ENCODE results near the gene PCDHGA1. TPM values are rescaled to one million over a fixed set of nuclear protein-coding genes. Genes with fewer than 3 reads are reported as not detected.
"Not testable (repeated sequence)": the region's sequence is repeated elsewhere in the genome, so short reads cannot be mapped to it uniquely, and the experiment has no call there.

The PCDHGA1 gene
- total and polyA plus RNA-seq, 4 donors = 0.05 to 0.08 (median 0.05) TPM; not detected in 1

DNA sequence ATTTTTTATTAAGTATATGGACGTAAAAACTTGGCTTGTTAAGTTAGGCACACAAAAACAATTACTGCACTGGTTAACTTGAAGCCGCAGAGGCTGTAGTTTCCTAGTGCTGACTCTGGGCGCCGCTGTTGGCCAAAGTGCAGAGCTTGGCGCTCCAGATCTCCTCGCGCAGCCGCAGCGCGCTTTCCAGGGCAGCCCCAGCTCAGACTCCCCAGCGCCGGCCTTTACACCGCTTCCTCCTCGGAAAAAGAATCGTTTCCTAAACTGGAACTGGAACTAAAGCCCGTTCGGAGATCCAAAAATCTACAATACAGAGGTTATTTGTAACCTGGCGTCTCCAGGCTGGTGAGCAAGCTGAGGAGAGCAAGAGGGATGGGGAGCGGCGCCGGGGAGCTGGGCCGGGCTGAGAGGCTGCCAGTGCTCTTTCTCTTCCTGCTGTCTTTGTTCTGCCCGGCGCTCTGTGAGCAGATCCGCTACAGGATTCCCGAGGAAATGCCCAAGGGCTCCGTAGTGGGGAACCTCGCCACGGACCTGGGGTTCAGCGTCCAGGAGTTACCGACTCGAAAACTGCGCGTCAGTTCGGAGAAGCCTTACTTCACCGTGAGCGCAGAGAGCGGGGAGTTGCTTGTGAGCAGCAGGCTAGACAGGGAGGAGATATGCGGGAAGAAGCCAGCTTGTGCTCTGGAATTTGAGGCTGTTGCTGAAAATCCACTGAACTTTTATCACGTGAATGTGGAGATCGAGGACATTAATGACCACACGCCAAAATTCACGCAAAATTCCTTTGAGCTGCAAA, 67.6 kb downstream of the PCDHGA1 start, which contains the start of gene PCDHGB5:
Gene PCDHGB5 (plus strand): TSS at position 192 of the 796 bp plus-strand sequence. CDS start 181 bp downstream, at position 373.
- not testable (repeated sequence) for H3K36me3 ChIP-seq (ENCODE audit: control insufficient read depth in 4 of 4, insufficient read depth in 3 of 4, low read depth in 1 of 4, low read length in 3 of 4); DNase-seq (ENCODE audit: low spot score); H3K4me1 ChIP-seq (ENCODE audit: control insufficient read depth in 4 of 4, insufficient read depth in 4 of 4, low read length in 3 of 4); H3K27ac ChIP-seq (ENCODE audit: low read depth in 1 of 2, low read length in 2 of 2); H3K27me3 ChIP-seq (ENCODE audit: control insufficient read depth in 4 of 4, insufficient read depth in 4 of 4, low read length in 3 of 4); H3K9ac ChIP-seq (ENCODE audit: low read depth in 1 of 2, low read length in 2 of 2)
- 7% methylated on average over 24 of the region's 43 CpGs for WGBS
- Histone ChIP-seq H3K4me3 (ENCODE audit: low read depth in 1 of 3, low read length in 3 of 3) (peak within 1 kb of the TSS; percentile 41 to 54 (median 45)), H3K9me3 (ENCODE audit: control insufficient read depth in 4 of 4, low read length in 3 of 4) (peaks cover 20 to 67% (median 36%) of the 10 kb centered on the region in 4 donors)
- TF ChIP-seq, protein P1, sequence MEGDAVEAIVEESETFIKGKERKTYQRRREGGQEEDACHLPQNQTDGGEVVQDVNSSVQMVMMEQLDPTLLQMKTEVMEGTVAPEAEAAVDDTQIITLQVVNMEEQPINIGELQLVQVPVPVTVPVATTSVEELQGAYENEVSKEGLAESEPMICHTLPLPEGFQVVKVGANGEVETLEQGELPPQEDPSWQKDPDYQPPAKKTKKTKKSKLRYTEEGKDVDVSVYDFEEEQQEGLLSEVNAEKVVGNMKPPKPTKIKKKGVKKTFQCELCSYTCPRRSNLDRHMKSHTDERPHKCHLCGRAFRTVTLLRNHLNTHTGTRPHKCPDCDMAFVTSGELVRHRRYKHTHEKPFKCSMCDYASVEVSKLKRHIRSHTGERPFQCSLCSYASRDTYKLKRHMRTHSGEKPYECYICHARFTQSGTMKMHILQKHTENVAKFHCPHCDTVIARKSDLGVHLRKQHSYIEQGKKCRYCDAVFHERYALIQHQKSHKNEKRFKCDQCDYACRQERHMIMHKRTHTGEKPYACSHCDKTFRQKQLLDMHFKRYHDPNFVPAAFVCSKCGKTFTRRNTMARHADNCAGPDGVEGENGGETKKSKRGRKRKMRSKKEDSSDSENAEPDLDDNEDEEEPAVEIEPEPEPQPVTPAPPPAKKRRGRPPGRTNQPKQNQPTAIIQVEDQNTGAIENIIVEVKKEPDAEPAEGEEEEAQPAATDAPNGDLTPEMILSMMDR (IDR thresholded peaks at IDR 0.05; ENCODE audit: low read depth, low read length, missing input control) = peak; percentile 64
- TF ChIP-seq RAD21 (IDR thresholded peaks at IDR 0.05) = peak; percentile 68 to 73

DNA sequence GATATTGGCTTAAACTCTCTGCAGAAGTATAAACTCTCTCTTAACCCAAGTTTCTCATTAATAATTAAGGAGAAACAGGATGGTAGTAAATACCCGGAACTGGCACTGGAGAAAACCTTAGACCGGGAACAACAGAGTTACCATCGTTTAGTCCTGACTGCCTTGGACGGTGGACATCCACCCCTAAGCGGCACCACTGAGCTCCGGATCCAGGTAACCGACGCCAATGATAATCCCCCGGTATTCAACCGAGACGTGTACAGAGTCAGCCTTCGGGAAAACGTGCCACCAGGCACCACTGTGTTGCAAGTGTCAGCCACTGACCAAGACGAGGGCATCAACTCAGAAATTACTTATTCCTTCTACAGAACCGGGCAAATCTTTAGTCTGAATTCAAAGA, 68.3 kb downstream of the PCDHGA1 start:
- H3K9me3 ChIP-seq (ENCODE audit: control insufficient read depth in 4 of 4, low read length in 3 of 4) = peaks cover 15 to 68% (median 35%) of the 10 kb centered on the region in 4 donors
- no peak for DNase-seq (ENCODE audit: low spot score)
- no peak overlapping the region for H3K27ac ChIP-seq (ENCODE audit: low read depth in 1 of 2, low read length in 2 of 2)
- TF ChIP-seq GABPA (IDR thresholded peaks at IDR 0.05 in 1 of 2, conservative IDR thresholded peaks at IDR 0.05 in 1 of 2) (no peak), TAF1 (conservative IDR thresholded peaks at IDR 0.05) (no peak), FOXA1 (IDR thresholded peaks at IDR 0.05) (no peak), JUND (IDR thresholded peaks at IDR 0.05) (no peak), SP1 (IDR thresholded peaks at IDR 0.05) (no peak), YY1 (IDR thresholded peaks at IDR 0.05) (no peak), FOXA2 (IDR thresholded peaks at IDR 0.05) (no peak), HNF4G (IDR thresholded peaks at IDR 0.05) (no peak), RXRA (IDR thresholded peaks at IDR 0.05) (no peak), RAD21 (IDR thresholded peaks at IDR 0.05) (no peak), EGR1 (IDR thresholded peaks at IDR 0.05; ENCODE audit: low read depth in 2 of 2) (no peak)
- TF ChIP-seq, protein P1 (IDR thresholded peaks at IDR 0.05; ENCODE audit: low read depth, low read length, missing input control) = no peak
- TF ChIP-seq, protein P2, sequence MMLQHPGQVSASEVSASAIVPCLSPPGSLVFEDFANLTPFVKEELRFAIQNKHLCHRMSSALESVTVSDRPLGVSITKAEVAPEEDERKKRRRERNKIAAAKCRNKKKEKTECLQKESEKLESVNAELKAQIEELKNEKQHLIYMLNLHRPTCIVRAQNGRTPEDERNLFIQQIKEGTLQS (IDR thresholded peaks at IDR 0.05) = no peak
- TF ChIP-seq, protein P3, sequence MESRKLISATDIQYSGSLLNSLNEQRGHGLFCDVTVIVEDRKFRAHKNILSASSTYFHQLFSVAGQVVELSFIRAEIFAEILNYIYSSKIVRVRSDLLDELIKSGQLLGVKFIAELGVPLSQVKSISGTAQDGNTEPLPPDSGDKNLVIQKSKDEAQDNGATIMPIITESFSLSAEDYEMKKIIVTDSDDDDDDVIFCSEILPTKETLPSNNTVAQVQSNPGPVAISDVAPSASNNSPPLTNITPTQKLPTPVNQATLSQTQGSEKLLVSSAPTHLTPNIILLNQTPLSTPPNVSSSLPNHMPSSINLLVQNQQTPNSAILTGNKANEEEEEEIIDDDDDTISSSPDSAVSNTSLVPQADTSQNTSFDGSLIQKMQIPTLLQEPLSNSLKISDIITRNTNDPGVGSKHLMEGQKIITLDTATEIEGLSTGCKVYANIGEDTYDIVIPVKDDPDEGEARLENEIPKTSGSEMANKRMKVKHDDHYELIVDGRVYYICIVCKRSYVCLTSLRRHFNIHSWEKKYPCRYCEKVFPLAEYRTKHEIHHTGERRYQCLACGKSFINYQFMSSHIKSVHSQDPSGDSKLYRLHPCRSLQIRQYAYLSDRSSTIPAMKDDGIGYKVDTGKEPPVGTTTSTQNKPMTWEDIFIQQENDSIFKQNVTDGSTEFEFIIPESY (IDR thresholded peaks at IDR 0.05) = no peak
- TF ChIP-seq, protein P4, sequence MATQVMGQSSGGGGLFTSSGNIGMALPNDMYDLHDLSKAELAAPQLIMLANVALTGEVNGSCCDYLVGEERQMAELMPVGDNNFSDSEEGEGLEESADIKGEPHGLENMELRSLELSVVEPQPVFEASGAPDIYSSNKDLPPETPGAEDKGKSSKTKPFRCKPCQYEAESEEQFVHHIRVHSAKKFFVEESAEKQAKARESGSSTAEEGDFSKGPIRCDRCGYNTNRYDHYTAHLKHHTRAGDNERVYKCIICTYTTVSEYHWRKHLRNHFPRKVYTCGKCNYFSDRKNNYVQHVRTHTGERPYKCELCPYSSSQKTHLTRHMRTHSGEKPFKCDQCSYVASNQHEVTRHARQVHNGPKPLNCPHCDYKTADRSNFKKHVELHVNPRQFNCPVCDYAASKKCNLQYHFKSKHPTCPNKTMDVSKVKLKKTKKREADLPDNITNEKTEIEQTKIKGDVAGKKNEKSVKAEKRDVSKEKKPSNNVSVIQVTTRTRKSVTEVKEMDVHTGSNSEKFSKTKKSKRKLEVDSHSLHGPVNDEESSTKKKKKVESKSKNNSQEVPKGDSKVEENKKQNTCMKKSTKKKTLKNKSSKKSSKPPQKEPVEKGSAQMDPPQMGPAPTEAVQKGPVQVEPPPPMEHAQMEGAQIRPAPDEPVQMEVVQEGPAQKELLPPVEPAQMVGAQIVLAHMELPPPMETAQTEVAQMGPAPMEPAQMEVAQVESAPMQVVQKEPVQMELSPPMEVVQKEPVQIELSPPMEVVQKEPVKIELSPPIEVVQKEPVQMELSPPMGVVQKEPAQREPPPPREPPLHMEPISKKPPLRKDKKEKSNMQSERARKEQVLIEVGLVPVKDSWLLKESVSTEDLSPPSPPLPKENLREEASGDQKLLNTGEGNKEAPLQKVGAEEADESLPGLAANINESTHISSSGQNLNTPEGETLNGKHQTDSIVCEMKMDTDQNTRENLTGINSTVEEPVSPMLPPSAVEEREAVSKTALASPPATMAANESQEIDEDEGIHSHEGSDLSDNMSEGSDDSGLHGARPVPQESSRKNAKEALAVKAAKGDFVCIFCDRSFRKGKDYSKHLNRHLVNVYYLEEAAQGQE (IDR thresholded peaks at IDR 0.05) = no peak
- peaks cover 0 to 3% (median 0%) of the 10 kb centered on the region in 4 donors for H3K27me3 ChIP-seq (ENCODE audit: control insufficient read depth in 4 of 4, insufficient read depth in 4 of 4, low read length in 3 of 4)
- no peaks in the 10 kb centered on the region for H3K36me3 ChIP-seq (ENCODE audit: control insufficient read depth in 4 of 4, insufficient read depth in 3 of 4, low read depth in 1 of 4, low read length in 3 of 4)
- no peak overlapping the region for H3K9ac ChIP-seq (ENCODE audit: low read depth in 1 of 2, low read length in 2 of 2)
- peaks cover 0 to 4% (median 0%) of the 10 kb centered on the region in 4 donors for H3K4me1 ChIP-seq (ENCODE audit: control insufficient read depth in 4 of 4, insufficient read depth in 4 of 4, low read length in 3 of 4)
- WGBS = 25% methylated on average over 15 of the region's 15 CpGs
- peak overlapping the region in 2 of 3 donors; percentile 41 to 54 for H3K4me3 ChIP-seq (ENCODE audit: low read depth in 1 of 3, low read length in 3 of 3)

All from liver (tissue), 9 donors.